GM18951 (cell line): ENCODE data around the gene COPS6.

Source experiments
- POLR2A ChIP-seq: IDR thresholded peaks from 4 replicates; pipeline ENCODE4 v1.6.1; 2011; ENCODE audit warnings: mild to moderate bottlenecking; ENCODE audit not compliant: insufficient read length, insufficient read depth; ENCODE audit errors: extremely low read depth
- in situ Hi-C: fragments of 300-500 bp; cut with MboI; formaldehyde crosslinking; loops from one replicate; pipeline ENCODE4 v1.12.0; 2022; ENCODE audit warnings: low sequenced_read_pairs, mixed read lengths, inconsistent platforms; ENCODE audit not compliant: unreplicated experiment

Gene COPS6

GRCh38 chr7:100130608-100131453 is 42.1 kb downstream of the COPS6 start:
- TF ChIP-seq POLR2A, result no peak
- in situ Hi-C loops, result no loop called here

GRCh38 chr7:100132126-100132525 is 43.4 kb downstream of the COPS6 start:
- no peak for TF ChIP-seq POLR2A
- in situ Hi-C loops, result no loop called here

- in situ Hi-C loops, result no loop called here
- no peak for TF ChIP-seq POLR2A
Measured at GRCh38 chr7:100132697-100133151, 44.0 kb downstream of the COPS6 start.

- in situ Hi-C loops, result no loop called here
- TF ChIP-seq POLR2A, result no peak
Measured at GRCh38 chr7:100137851-100138760, 49.3 kb downstream of the COPS6 start.

- TF ChIP-seq POLR2A, result no peak
- in situ Hi-C loops, result loop anchor here (10.0 kb wide), 1 partner anchor 73 kb away; the partner anchor contains the start of gene PVRIG
Measured at GRCh38 chr7:100141555-100141949, 52.8 kb downstream of the COPS6 start.
